ENCODE data around the gene KIAA0825. TPM values are rescaled to one million over a fixed set of nuclear protein-coding genes. Genes with fewer than 3 reads are reported as not detected.

KIAA0825 gene
- polyA plus RNA-seq, 3 donors from 2014 or later: 0.52 to 1.1 (median 0.58) TPM

DNA sequence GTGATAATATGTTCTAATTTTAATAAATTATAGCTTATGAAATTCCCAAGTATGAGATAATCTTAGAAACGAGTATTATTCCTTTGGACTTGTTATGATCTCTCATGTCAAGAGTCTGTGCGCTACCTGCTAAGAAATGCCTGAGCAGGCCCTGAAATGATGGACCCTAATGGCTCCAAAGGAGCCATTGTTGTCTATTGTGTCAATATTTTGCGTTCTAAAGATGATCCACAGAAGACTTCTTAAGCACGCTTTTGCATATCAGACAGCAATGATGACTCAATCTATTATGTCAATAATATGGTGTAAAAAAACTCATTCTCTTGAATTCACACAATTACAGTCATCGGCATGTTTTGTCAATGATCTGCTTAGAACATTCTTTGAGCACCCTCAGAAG lies 306.1 kb downstream of the KIAA0825 start:
- peaks cover 0 to 2% (median 0%) of the 10 kb centered on the region in 6 donors for H3K9me3 Mint-ChIP-seq
- DNase-seq: no peak
- H3K27me3 Mint-ChIP-seq (ENCODE audit: low read depth in 3 of 3): peaks cover 0 to 1% (median 0%) of the 10 kb centered on the region in 3 donors
- no peak overlapping the region for H3K27ac Mint-ChIP-seq
- no peaks in the 10 kb centered on the region for H3K4me1 Mint-ChIP-seq
- no peaks in the 10 kb centered on the region for H3K36me3 Mint-ChIP-seq
- no peak overlapping the region for H3K4me3 Mint-ChIP-seq

- H3K27me3 Mint-ChIP-seq (ENCODE audit: low read depth in 3 of 3): peaks cover 0 to 1% (median 0%) of the 10 kb centered on the region in 3 donors
- DNase-seq: no peak
- no peak overlapping the region for H3K27ac Mint-ChIP-seq
- peaks cover 0 to 2% (median 0%) of the 10 kb centered on the region in 6 donors for H3K9me3 Mint-ChIP-seq
- H3K4me1 Mint-ChIP-seq: no peaks in the 10 kb centered on the region
- H3K36me3 Mint-ChIP-seq: no peaks in the 10 kb centered on the region
- H3K4me3 Mint-ChIP-seq: no peak overlapping the region
These were observed 307.6 kb downstream of the KIAA0825 start for GRCh38 chr5:94310833-94311232.

GRCh38 chr5:94309141-94309540 lies 309.3 kb downstream of the KIAA0825 start:
- H3K9me3 Mint-ChIP-seq: peaks cover 0 to 2% (median 0%) of the 10 kb centered on the region in 6 donors
- no peaks in the 10 kb centered on the region for H3K36me3 Mint-ChIP-seq
- peaks cover 0 to 1% (median 0%) of the 10 kb centered on the region in 3 donors for H3K27me3 Mint-ChIP-seq (ENCODE audit: low read depth in 3 of 3)
- no peak overlapping the region for H3K27ac Mint-ChIP-seq
- H3K4me1 Mint-ChIP-seq: no peaks in the 10 kb centered on the region
- H3K4me3 Mint-ChIP-seq: no peak overlapping the region
- DNase-seq: no peak

DNA sequence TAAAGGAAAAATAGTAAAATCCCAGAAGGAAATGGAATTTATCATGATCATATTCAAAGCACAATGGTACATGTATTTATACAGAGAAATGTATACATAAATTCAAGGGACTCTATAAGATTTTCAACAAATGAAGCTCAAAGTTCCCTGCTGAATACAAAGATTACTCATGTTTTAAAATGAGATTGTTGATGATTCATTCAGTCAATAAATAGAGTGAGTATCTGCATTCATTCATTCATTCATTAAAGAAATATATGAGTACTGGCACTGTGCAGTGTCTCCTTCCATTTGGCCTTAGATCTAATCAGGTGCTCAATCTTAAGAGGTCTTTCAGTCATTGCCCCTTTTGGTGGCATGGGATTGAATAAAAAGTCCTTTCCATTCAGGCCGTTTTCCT lies 310.0 kb downstream of the KIAA0825 start:
- Mint-ChIP-seq H3K9me3 (peaks cover 0 to 2% (median 0%) of the 10 kb centered on the region in 6 donors), H3K27me3 (ENCODE audit: low read depth in 3 of 3) (no peaks in the 10 kb centered on the region), H3K36me3 (no peaks in the 10 kb centered on the region), H3K4me3 (no peak overlapping the region), H3K4me1 (no peaks in the 10 kb centered on the region), H3K27ac (no peak overlapping the region)
- DNase-seq: no peak

DNA sequence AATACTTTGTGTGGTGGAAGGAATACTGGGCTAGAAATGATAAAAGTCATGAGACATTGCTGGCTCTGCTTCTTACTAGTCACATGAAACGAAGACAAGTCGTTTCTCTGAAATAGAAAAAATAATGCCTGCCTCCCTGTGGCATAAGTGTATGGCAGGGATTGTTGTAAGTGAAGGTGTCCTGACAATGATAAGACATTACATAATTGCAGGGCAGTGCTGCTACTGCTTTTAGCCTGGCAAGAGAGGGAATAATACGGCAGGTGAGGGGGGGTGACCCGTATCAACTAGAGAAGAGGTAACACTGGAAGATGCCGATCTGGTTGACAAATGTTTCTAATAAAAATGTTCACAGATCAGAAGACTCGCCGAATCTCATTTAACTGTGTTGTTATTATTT lies 314.3 kb downstream of the KIAA0825 start:
- no peak for DNase-seq
- Mint-ChIP-seq H3K27ac (no peak overlapping the region), H3K4me3 (no peak overlapping the region), H3K4me1 (no peaks in the 10 kb centered on the region), H3K36me3 (no peaks in the 10 kb centered on the region), H3K27me3 (ENCODE audit: low read depth in 3 of 3) (no peaks in the 10 kb centered on the region), H3K9me3 (peaks cover 0 to 2% (median 0%) of the 10 kb centered on the region in 6 donors)

DNA sequence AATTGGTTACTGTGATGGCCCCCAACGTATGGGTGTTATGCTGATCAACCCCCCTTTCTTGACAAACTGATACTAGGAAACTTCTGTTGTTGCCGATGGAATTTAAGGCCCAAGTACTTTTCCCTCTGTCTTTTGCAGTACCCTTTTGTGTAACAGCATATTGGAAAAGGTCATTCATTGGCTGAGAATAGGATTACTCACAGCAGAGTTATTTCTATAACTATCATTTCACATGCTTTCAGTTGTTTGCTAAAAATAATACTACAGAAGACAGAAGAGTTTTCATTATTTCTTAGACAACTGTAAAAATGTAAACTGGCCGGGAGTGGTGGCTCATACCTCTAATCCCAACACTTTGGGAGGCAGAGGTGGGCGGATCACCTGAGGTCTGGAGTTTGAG lies 329.5 kb downstream of the KIAA0825 start:
- Mint-ChIP-seq H3K27me3 (ENCODE audit: low read depth in 3 of 3) (no peaks in the 10 kb centered on the region), H3K27ac (no peak overlapping the region), H3K9me3 (peaks cover 15 to 39% (median 29%) of the 10 kb centered on the region in 6 donors), H3K4me3 (no peak overlapping the region), H3K36me3 (peaks cover 0 to 7% (median 0%) of the 10 kb centered on the region in 3 donors), H3K4me1 (no peaks in the 10 kb centered on the region)
- DNase-seq: no peak

- no peak for DNase-seq
- H3K36me3 Mint-ChIP-seq: peaks cover 0 to 3% (median 0%) of the 10 kb centered on the region in 3 donors
- no peak overlapping the region for H3K4me3 Mint-ChIP-seq
- H3K27me3 Mint-ChIP-seq (ENCODE audit: low read depth in 3 of 3): peaks cover 0 to 1% (median 0%) of the 10 kb centered on the region in 3 donors
- no peaks in the 10 kb centered on the region for H3K4me1 Mint-ChIP-seq
- peaks cover 0 to 13% (median 5%) of the 10 kb centered on the region in 6 donors for H3K9me3 Mint-ChIP-seq
- no peak overlapping the region for H3K27ac Mint-ChIP-seq
These were observed 332.4 kb downstream of the KIAA0825 start for GRCh38 chr5:94285984-94286383.

GRCh38 chr5:94283093-94283492 lies 335.3 kb downstream of the KIAA0825 start:
- H3K27me3 Mint-ChIP-seq (ENCODE audit: low read depth in 3 of 3): peaks cover 0 to 2% (median 1%) of the 10 kb centered on the region in 3 donors
- H3K4me3 Mint-ChIP-seq: no peak overlapping the region
- H3K27ac Mint-ChIP-seq: no peak overlapping the region
- DNase-seq: no peak
- H3K4me1 Mint-ChIP-seq: no peaks in the 10 kb centered on the region
- H3K36me3 Mint-ChIP-seq: peaks cover 0 to 3% (median 0%) of the 10 kb centered on the region in 3 donors
- peaks cover 0 to 3% (median 0%) of the 10 kb centered on the region in 6 donors for H3K9me3 Mint-ChIP-seq

- Mint-ChIP-seq H3K27me3 (ENCODE audit: low read depth in 3 of 3) (peaks cover 0 to 6% (median 1%) of the 10 kb centered on the region in 3 donors), H3K27ac (no peak overlapping the region), H3K36me3 (peaks cover 0 to 3% (median 0%) of the 10 kb centered on the region in 3 donors), H3K9me3 (peaks cover 0 to 4% (median 1%) of the 10 kb centered on the region in 6 donors), H3K4me3 (no peak overlapping the region), H3K4me1 (no peaks in the 10 kb centered on the region)
- no peak for DNase-seq
These were observed 337.1 kb downstream of the KIAA0825 start for GRCh38 chr5:94281236-94281801.

- Mint-ChIP-seq H3K36me3 (peaks cover 0 to 1% (median 0%) of the 10 kb centered on the region in 3 donors), H3K27me3 (ENCODE audit: low read depth in 3 of 3) (peaks cover 0 to 6% (median 0%) of the 10 kb centered on the region in 3 donors), H3K27ac (no peak overlapping the region), H3K4me1 (no peaks in the 10 kb centered on the region), H3K9me3 (peaks cover 0 to 4% (median 1%) of the 10 kb centered on the region in 6 donors), H3K4me3 (no peak overlapping the region)
- no peak for DNase-seq
These were observed 341.7 kb downstream of the KIAA0825 start for GRCh38 chr5:94276751-94277150.

GRCh38 chr5:94276048-94276447 lies 342.4 kb downstream of the KIAA0825 start:
- H3K36me3 Mint-ChIP-seq: no peaks in the 10 kb centered on the region
- DNase-seq: no peak
- H3K4me1 Mint-ChIP-seq: no peaks in the 10 kb centered on the region
- H3K4me3 Mint-ChIP-seq: no peak overlapping the region
- H3K9me3 Mint-ChIP-seq: peaks cover 0 to 4% (median under 1%) of the 10 kb centered on the region in 6 donors
- peaks cover 0 to 6% (median 0%) of the 10 kb centered on the region in 3 donors for H3K27me3 Mint-ChIP-seq (ENCODE audit: low read depth in 3 of 3)
- no peak overlapping the region for H3K27ac Mint-ChIP-seq

DNA sequence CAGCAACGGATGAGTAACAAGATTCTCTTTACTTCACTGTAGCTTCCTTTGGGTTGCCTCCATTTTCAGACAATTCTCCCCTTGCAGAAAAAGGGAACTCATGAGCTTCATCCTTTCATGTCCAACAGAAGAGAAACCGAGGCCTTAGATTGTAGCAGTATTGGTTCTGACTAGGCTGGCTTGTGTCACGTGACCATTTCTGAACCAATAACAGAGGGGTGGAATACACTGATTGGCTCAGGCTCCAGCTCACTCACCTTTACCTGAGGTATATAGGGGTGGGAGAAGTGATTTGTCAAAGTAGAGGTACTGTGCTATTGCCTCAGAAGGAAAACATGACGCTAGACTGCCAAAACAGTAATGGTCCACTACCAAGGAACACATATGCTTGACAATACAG lies 343.7 kb downstream of the KIAA0825 start:
- Mint-ChIP-seq H3K4me1 (no peaks in the 10 kb centered on the region), H3K27me3 (ENCODE audit: low read depth in 3 of 3) (peaks cover 0 to 6% (median 0%) of the 10 kb centered on the region in 3 donors), H3K9me3 (peaks cover 0 to 4% (median 2%) of the 10 kb centered on the region in 6 donors), H3K36me3 (no peaks in the 10 kb centered on the region), H3K4me3 (no peak overlapping the region), H3K27ac (no peak overlapping the region)
- DNase-seq: no peak

GRCh38 chr5:94268226-94268625 lies 350.2 kb downstream of the KIAA0825 start:
- no peak overlapping the region for H3K4me3 Mint-ChIP-seq
- H3K9me3 Mint-ChIP-seq: peaks cover 0 to 11% (median 2%) of the 10 kb centered on the region in 6 donors
- no peak overlapping the region for H3K27ac Mint-ChIP-seq
- peaks cover 0 to 2% (median 0%) of the 10 kb centered on the region in 3 donors for H3K27me3 Mint-ChIP-seq (ENCODE audit: low read depth in 3 of 3)
- DNase-seq: no peak
- no peaks in the 10 kb centered on the region for H3K36me3 Mint-ChIP-seq
- no peaks in the 10 kb centered on the region for H3K4me1 Mint-ChIP-seq

- H3K27me3 Mint-ChIP-seq (ENCODE audit: low read depth in 3 of 3): peaks cover 0 to 2% (median 0%) of the 10 kb centered on the region in 3 donors
- no peaks in the 10 kb centered on the region for H3K4me1 Mint-ChIP-seq
- peaks cover 0 to 11% (median 2%) of the 10 kb centered on the region in 6 donors for H3K9me3 Mint-ChIP-seq
- DNase-seq: no peak
- H3K4me3 Mint-ChIP-seq: no peak overlapping the region
- no peaks in the 10 kb centered on the region for H3K36me3 Mint-ChIP-seq
- no peak overlapping the region for H3K27ac Mint-ChIP-seq
These were observed 351.0 kb downstream of the KIAA0825 start for GRCh38 chr5:94267350-94267899.

Measured in immature natural killer cell (primary cell).